Adrenal gland (tissue), 5 donors: Measurements from ENCODE around the gene FNDC3B.

Source experiments
- CTCF ChIP-seq, 6 experiments: fragments of 450-650 bp in 4 of 6; fragments of 200-600 bp in 2 of 6; sonication (generic) in 1 of 6; IDR thresholded peaks; 1 replicate in 5 of 6; 2 replicates in 1 of 6; pipeline versions ENCODE4 v1.5.1 to v1.8.0; 2016 to 2021; ENCODE audit warnings: antibody characterized with exemption in 6 of 6, mild to moderate bottlenecking in 2 of 6, moderate library complexity in 1 of 6
- POLR2A ChIP-seq, 2 donors: fragments of 450-650 bp; IDR thresholded peaks; one replicate each; pipeline ENCODE4 v1.6.1; 2017; ENCODE audit warnings: antibody characterized with exemption in 2 of 2, mild to moderate bottlenecking in 2 of 2, moderate library complexity in 1 of 2
- donor health status: DM: no; HTN: no; CAD: no.

- TF ChIP-seq CTCF (IDR thresholded peaks at IDR 0.05) (no peak), POLR2A (IDR thresholded peaks at IDR 0.05) (no peak)
These were observed 30.9 kb downstream of the FNDC3B start for GRCh38 chr3:172070269-172070668.
